HepG2 (cell line): Measurements from ENCODE around the gene ZNF8. TPM values are rescaled to one million over a fixed set of nuclear protein-coding genes. Genes with fewer than 3 reads are reported as not detected.

Source experiments
- CREBL2 ChIP-seq: sonication (generic); formaldehyde crosslinking; IDR thresholded peaks from 2 replicates; pipeline ENCODE4 v1.8.1; 2023; ENCODE audit warnings: missing genetic modification reagents, mild to moderate bottlenecking, borderline replicate concordance
- HNF1B ChIP-seq: sonication (generic); formaldehyde crosslinking; IDR thresholded peaks from 2 replicates; pipeline ENCODE4 v1.5.1; 2020; ENCODE audit warnings: mild to moderate bottlenecking, moderate library complexity, missing genetic modification reagents
- KAT7 ChIP-seq: IDR thresholded peaks from 2 replicates; pipeline ENCODE4 v1.6.1; 2018; ENCODE audit warnings: borderline replicate concordance, missing compliant biosample characterization
- MEF2D ChIP-seq: sonication (generic); formaldehyde crosslinking; IDR thresholded peaks from 2 replicates; pipeline ENCODE4 v1.5.1; 2020; ENCODE audit warnings: mild to moderate bottlenecking, missing genetic modification reagents
- NFYC ChIP-seq: IDR thresholded peaks from 2 replicates; pipeline ENCODE4 v1.6.1; 2016; ENCODE audit warnings: missing genetic modification reagents, missing compliant biosample characterization
- RFX5 ChIP-seq: IDR thresholded peaks from 2 replicates; pipeline ENCODE4 v1.6.1; 2011; ENCODE audit warnings: low read depth, low read length, improper control_type of control experiment
- RFXAP ChIP-seq: sonication (generic); formaldehyde crosslinking; IDR thresholded peaks from 2 replicates; pipeline ENCODE4 v1.4.0; 2020; ENCODE audit warnings: missing genetic modification reagents, borderline replicate concordance
- SIN3A ChIP-seq: IDR thresholded peaks from 2 replicates; pipeline ENCODE4 v1.6.1; 2011; ENCODE audit warnings: low read depth, mild to moderate bottlenecking, control low read depth, low read length, borderline replicate concordance
- SMAD3 ChIP-seq: sonication (generic); formaldehyde crosslinking; IDR thresholded peaks from 2 replicates; pipeline ENCODE4 v1.4.0; 2020; ENCODE audit warnings: missing genetic modification reagents
- SMYD3 ChIP-seq: sonication (generic); formaldehyde crosslinking; IDR thresholded peaks from 2 replicates; pipeline ENCODE4 v1.8.1; 2023; ENCODE audit warnings: mild to moderate bottlenecking, missing genetic modification reagents
- SRF ChIP-seq: IDR thresholded peaks from 2 replicates; pipeline ENCODE4 v1.6.1; 2011; ENCODE audit warnings: mild to moderate bottlenecking, low read depth, low read length, moderate library complexity
- ZNF572 ChIP-seq: sonication (generic); formaldehyde crosslinking; IDR thresholded peaks from 2 replicates; pipeline ENCODE4 v1.5.1; 2020; ENCODE audit warnings: mild to moderate bottlenecking, missing genetic modification reagents
- ZNF580 ChIP-seq: IDR thresholded peaks from 2 replicates; pipeline ENCODE4 v1.6.1; 2016; ENCODE audit warnings: low read depth, borderline replicate concordance
- ZNF619 ChIP-seq: sonication (generic); formaldehyde crosslinking; IDR thresholded peaks from 2 replicates; pipeline ENCODE4 v1.4.0; 2020; ENCODE audit warnings: mild to moderate bottlenecking, missing genetic modification reagents
- ZNF724P ChIP-seq: sonication (generic); formaldehyde crosslinking; IDR thresholded peaks from 2 replicates; pipeline ENCODE4 v1.8.0; 2022; ENCODE audit warnings: missing genetic modification reagents, borderline replicate concordance
- ZSCAN20 ChIP-seq: sonication (generic); formaldehyde crosslinking; IDR thresholded peaks from 2 replicates; pipeline ENCODE4 v1.4.0; 2020; ENCODE audit warnings: missing genetic modification reagents, mild to moderate bottlenecking, borderline replicate concordance
- ZSCAN29 ChIP-seq: sonication (generic); formaldehyde crosslinking; conservative IDR thresholded peaks from 2 replicates; pipeline ENCODE4 v1.4.0; 2020; ENCODE audit warnings: mild to moderate bottlenecking, missing genetic modification reagents
- polyA plus RNA-seq, 8 experiments: library from polyadenylated mRNA; depleted of rRNA in 3 of 8; stranded (reverse) in 7 of 8; unstranded in 1 of 8; fragments of >200 nt; fragmentation: Illumina TruSeq in 4 of 8; extraction: Trizol in 4 of 8; gene quantifications; 2 replicates each; pipeline versions ENCODE4 v1.2.1 to v1.2.3, GENCODE V29; 2011 to 2016; ENCODE audit warnings: low read depth in 4 of 8, missing spikeins in 1 of 8, mixed read lengths in 1 of 8; ENCODE audit not compliant: insufficient read depth in 1 of 8
- total RNA-seq, 5 experiments: library from RNA; depleted of rRNA; stranded (reverse); fragments of >200 nt; fragmentation: Illumina TruSeq; extraction: Trizol; gene quantifications; 2 replicates each; pipeline ENCODE4 v1.2.3, GENCODE V29; 2016; ENCODE audit warnings: low read depth in 1 of 5
- TF ChIP-seq, protein P1 (sequence below): sonication (generic); formaldehyde crosslinking; IDR thresholded peaks from 2 replicates; pipeline ENCODE4 v1.9.0; 2021; ENCODE audit warnings: missing genetic modification reagents, borderline replicate concordance
- TF ChIP-seq, protein P2 (sequence below): IDR thresholded peaks from 2 replicates; pipeline ENCODE4 v1.6.1; 2018; ENCODE audit warnings: missing genetic modification reagents
- TF ChIP-seq, protein P3 (sequence below): sonication (generic); formaldehyde crosslinking; IDR thresholded peaks from 2 replicates; pipeline ENCODE4 v1.8.0; 2023; ENCODE audit warnings: mild to moderate bottlenecking, missing genetic modification reagents

ZNF8 gene
- total and polyA plus RNA-seq, 2 of the 13 experiments (the other 11 are each of a cell fraction or from before 2014, with no cell fraction given), result 3.1 to 3.3 TPM

DNA sequence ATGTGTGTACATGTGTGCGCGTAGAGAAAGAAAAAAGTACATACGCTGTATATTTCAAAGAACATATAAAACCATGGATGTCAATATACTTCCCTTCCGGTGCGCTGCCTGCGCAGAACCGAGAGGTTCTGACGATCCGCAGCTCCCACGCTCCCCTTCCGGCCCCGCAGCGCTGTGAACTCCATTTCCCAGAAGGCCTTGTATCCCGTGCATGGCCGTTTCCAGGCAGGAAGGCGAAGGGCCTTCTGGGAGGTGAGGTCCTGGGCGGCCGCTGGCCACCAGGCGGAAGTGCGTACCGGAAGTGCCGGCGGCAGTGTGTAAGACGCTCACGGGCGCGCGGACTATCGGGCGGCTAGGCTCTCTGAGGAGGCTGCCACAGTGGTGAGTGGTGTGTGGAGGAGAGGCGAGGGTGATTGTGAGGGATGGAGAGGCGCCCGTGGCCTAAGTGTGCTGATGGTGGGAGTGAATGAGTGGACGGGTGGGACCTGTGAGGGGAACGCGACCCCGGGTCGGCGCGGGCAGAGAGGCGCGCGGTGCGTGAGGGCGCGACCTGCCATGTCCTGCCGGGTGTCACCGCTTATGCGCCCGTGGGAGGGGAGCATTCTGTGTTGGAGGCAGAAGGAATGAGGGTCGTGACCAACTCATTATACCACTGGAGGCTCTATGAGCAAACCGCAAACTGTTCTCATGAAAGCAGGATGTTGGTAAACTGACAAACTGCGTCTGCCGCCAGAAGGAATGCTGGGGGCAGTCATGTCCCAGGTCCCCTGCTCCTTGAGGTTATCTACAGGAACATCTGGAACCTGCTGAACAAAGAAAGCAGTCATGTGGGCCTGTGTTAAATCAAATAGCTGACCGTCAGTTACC is 26.5 kb downstream of the ZNF8 start, which contains the start of gene ERVK3-1 (continued):
- TF ChIP-seq KAT7 (CRISPR knock-in tag) (peak; percentile 81; the same call in 1 of the 2 replicates), SRF (peak; percentile 39; the same call in 1 of the 2 replicates), RFXAP (CRISPR knock-in tag) (peak; percentile 15; the same call in 1 of the 2 replicates), HNF1B (CRISPR knock-in tag) (peak; percentile 68), ZNF580 (peak; percentile 57; the same call in 1 of the 2 replicates), RFX5 (0 out of 2 replicates have a peak, but pooled peaks have one; percentile 4), NFYC (CRISPR knock-in tag) (peak; percentile 63), ZNF724P (CRISPR knock-in tag) (no peak), SIN3A (peak; percentile 89), CREBL2 (no peak), SMYD3 (peak; percentile 81; the same call in 1 of the 2 replicates), MEF2D (CRISPR knock-in tag) (peak; percentile 26; the same call in 1 of the 2 replicates), ZSCAN20 (CRISPR knock-in tag) (no peak), ZNF619 (CRISPR knock-in tag) (peak; percentile 90; the same call in 1 of the 2 replicates), ZNF572 (CRISPR knock-in tag) (no peak), SMAD3 (CRISPR knock-in tag) (0 out of 2 replicates have a peak, but pooled peaks have one; percentile 68), ZSCAN29 (CRISPR knock-in tag) (no peak)
- TF ChIP-seq, protein P1, sequence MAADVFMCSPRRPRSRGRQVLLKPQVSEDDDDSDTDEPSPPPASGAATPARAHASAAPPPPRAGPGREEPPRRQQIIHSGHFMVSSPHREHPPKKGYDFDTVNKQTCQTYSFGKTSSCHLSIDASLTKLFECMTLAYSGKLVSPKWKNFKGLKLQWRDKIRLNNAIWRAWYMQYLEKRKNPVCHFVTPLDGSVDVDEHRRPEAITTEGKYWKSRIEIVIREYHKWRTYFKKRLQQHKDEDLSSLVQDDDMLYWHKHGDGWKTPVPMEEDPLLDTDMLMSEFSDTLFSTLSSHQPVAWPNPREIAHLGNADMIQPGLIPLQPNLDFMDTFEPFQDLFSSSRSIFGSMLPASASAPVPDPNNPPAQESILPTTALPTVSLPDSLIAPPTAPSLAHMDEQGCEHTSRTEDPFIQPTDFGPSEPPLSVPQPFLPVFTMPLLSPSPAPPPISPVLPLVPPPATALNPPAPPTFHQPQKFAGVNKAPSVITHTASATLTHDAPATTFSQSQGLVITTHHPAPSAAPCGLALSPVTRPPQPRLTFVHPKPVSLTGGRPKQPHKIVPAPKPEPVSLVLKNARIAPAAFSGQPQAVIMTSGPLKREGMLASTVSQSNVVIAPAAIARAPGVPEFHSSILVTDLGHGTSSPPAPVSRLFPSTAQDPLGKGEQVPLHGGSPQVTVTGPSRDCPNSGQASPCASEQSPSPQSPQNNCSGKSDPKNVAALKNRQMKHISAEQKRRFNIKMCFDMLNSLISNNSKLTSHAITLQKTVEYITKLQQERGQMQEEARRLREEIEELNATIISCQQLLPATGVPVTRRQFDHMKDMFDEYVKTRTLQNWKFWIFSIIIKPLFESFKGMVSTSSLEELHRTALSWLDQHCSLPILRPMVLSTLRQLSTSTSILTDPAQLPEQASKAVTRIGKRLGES (CRISPR knock-in tag), result no peak
- TF ChIP-seq, protein P2, sequence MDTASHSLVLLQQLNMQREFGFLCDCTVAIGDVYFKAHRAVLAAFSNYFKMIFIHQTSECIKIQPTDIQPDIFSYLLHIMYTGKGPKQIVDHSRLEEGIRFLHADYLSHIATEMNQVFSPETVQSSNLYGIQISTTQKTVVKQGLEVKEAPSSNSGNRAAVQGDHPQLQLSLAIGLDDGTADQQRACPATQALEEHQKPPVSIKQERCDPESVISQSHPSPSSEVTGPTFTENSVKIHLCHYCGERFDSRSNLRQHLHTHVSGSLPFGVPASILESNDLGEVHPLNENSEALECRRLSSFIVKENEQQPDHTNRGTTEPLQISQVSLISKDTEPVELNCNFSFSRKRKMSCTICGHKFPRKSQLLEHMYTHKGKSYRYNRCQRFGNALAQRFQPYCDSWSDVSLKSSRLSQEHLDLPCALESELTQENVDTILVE (CRISPR knock-in tag), result peak; percentile 62; the same call in 1 of the 2 replicates
- TF ChIP-seq, protein P3, sequence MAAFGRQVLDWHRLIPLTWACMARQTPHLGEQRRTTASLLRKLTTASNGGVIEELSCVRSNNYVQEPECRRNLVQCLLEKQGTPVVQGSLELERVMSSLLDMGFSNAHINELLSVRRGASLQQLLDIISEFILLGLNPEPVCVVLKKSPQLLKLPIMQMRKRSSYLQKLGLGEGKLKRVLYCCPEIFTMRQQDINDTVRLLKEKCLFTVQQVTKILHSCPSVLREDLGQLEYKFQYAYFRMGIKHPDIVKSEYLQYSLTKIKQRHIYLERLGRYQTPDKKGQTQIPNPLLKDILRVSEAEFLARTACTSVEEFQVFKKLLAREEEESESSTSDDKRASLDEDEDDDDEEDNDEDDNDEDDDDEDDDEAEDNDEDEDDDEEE, result peak; percentile 62; the same call in 1 of the 2 replicates
